ENCODE results near the gene MATN3. TPM values are rescaled to one million over a fixed set of nuclear protein-coding genes. Genes with fewer than 3 reads are reported as not detected.

Gene MATN3
- total RNA-seq, 1 experiment from 2014 or later, result 13.5 TPM

DNA sequence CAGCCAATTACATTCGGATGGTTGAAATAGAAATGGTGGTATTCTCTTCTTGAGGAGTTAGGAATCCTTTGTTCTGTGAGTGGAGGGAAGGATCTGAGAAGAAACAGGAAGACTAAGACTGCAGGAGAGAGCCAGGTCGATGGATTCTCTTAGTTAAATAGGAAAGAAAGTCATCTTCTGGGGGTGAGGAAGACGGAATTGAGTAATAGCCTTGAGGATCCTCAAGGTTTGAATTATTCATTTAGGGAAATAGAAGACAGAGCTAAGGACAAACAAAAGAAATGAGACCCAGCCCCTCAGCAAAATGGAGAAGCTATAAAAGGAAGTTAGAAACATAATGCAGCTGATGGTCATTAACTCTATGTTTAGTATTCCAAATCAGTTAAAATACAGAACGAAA lies 37.2 kb upstream of the MATN3 start:
- Histone ChIP-seq H3K14ac (ENCODE audit: insufficient read depth, low read length) (no peak overlapping the region; the same call in 1 of the 2 replicates), H3K4me1 (ENCODE audit: insufficient read depth, low read length) (no peaks in the 10 kb centered on the region; the same call in none of the 2 replicates), H2BK120ac (ENCODE audit: low read depth, low read length, poor library complexity, severe bottlenecking) (no peak overlapping the region), H3K9me3 (ENCODE audit: control insufficient read depth, low read depth, low read length) (no peaks in the 10 kb centered on the region), H3K23me2 (ENCODE audit: insufficient read length, low read depth, low read length, poor library complexity, severe bottlenecking) (peaks cover 8% of the 10 kb centered on the region), H3K56ac (ENCODE audit: insufficient read length, low read depth, low read length) (no peak overlapping the region), H4K91ac (ENCODE audit: insufficient read length, low read depth, low read length) (no peak overlapping the region), H2BK15ac (ENCODE audit: low read depth, low read length) (no peak overlapping the region), H3K18ac (ENCODE audit: insufficient read length, low read depth, low read length) (no peak overlapping the region), H4K5ac (ENCODE audit: insufficient read length, low read depth, low read length) (no peak overlapping the region), H3K79me1 (ENCODE audit: insufficient read depth, low read depth, low read length, poor library complexity, severe bottlenecking) (no peaks in the 10 kb centered on the region), H4K8ac (replicated peaks; ENCODE audit: insufficient read length, low read depth, low read length) (no peak overlapping the region), H3K79me2 (ENCODE audit: insufficient read depth, low read length) (peaks cover 30% of the 10 kb centered on the region; the same call in 1 of the 2 replicates), H2BK12ac (ENCODE audit: insufficient read length, low read depth, low read length) (no peak overlapping the region), H3K9ac (ENCODE audit: extremely low read depth, insufficient read length, low read length) (peak overlapping the region; percentile 86), H2BK5ac (ENCODE audit: insufficient read length, low read length) (no peak overlapping the region), H4K20me1 (ENCODE audit: control insufficient read depth, insufficient read depth, insufficient read length) (no peaks in the 10 kb centered on the region), H3K4ac (ENCODE audit: low read depth, low read length) (no peak overlapping the region), H3T11ph (ENCODE audit: low read length) (no peak overlapping the region), H2AFZ (ENCODE audit: low read length) (no peak overlapping the region), H2BK20ac (ENCODE audit: low read depth, low read length, poor library complexity, severe bottlenecking) (no peak overlapping the region), H3K27ac (ENCODE audit: insufficient read length, low read depth, low read length) (peak overlapping the region; percentile 38), H3K4me2 (ENCODE audit: insufficient read depth, insufficient read length, low read length) (peak overlapping the region; percentile 93), H3K27me3 (ENCODE audit: insufficient read depth, low read length) (no peaks in the 10 kb centered on the region), H2AK5ac (ENCODE audit: insufficient read length, low read length) (no peak overlapping the region), H3K23ac (ENCODE audit: insufficient read length, low read depth, low read length) (no peak overlapping the region)
- H3K4me3 Mint-ChIP-seq, result no peak overlapping the region
- H3K9me3 Mint-ChIP-seq, result no peaks in the 10 kb centered on the region
- DNase-seq, result no peak
- TF ChIP-seq, protein P1, sequence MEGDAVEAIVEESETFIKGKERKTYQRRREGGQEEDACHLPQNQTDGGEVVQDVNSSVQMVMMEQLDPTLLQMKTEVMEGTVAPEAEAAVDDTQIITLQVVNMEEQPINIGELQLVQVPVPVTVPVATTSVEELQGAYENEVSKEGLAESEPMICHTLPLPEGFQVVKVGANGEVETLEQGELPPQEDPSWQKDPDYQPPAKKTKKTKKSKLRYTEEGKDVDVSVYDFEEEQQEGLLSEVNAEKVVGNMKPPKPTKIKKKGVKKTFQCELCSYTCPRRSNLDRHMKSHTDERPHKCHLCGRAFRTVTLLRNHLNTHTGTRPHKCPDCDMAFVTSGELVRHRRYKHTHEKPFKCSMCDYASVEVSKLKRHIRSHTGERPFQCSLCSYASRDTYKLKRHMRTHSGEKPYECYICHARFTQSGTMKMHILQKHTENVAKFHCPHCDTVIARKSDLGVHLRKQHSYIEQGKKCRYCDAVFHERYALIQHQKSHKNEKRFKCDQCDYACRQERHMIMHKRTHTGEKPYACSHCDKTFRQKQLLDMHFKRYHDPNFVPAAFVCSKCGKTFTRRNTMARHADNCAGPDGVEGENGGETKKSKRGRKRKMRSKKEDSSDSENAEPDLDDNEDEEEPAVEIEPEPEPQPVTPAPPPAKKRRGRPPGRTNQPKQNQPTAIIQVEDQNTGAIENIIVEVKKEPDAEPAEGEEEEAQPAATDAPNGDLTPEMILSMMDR (conservative IDR thresholded peaks at IDR 0.05), result no peak
- peak overlapping the region in 2 of 3 experiments; percentile 91 to 93; a peak in 6 of 7 replicates for H3K27ac Mint-ChIP-seq
- H3K36me3 Mint-ChIP-seq (ENCODE audit: insufficient read depth in 1 of 3, low read depth in 3 of 3), result peaks cover 0 to 12% (median 6%) of the 10 kb centered on the region in 3 experiments; a peak in 3 of 7 replicates
- H3K27me3 Mint-ChIP-seq (ENCODE audit: low read depth), result no peaks in the 10 kb centered on the region; the same call in 1 of the 2 replicates
- no CpG with 5 or more reads among the region's 4 CpGs for WGBS (ENCODE audit: extremely low coverage, insufficient read length, low lambda C conversion rate)
- H3K4me1 Mint-ChIP-seq, result peaks cover 20 to 32% of the 10 kb centered on the region in 2 experiments

Data from H9 (cell line).